Right cardiac atrium (tissue), 5 donors: ENCODE results near the gene SLAMF6. TPM values are rescaled to one million over a fixed set of nuclear protein-coding genes. Genes with fewer than 3 reads are reported as not detected.
"Not testable (repeated sequence)": the region's sequence is repeated elsewhere in the genome, so short reads cannot be mapped to it uniquely, and the experiment has no call there.

Source experiments
- ATAC-seq, 2 donors: fragments of 200-7000 bp; cut with Tn5 transposase; one replicate each; pipeline versions ENCODE4 v1.8.0 to v1.9.1; 2020; ENCODE audit warnings: moderate library complexity in 2 of 2, mild to moderate bottlenecking in 1 of 2
- DNase-seq, 3 donors: peaks; one replicate each; pipeline ENCODE4 v3.0.0-alpha.2; 2020
- H3K27ac ChIP-seq: one replicate; pipeline ENCODE4 v1.5.1; 2013; ENCODE audit warnings: mild to moderate bottlenecking, low read length, control low read depth, moderate library complexity
- H3K27me3 ChIP-seq: one replicate; pipeline ENCODE4 v1.6.1; 2013; ENCODE audit not compliant: control insufficient read depth, insufficient read depth
- H3K4me1 ChIP-seq: one replicate; pipeline ENCODE4 v1.6.1; 2013; ENCODE audit warnings: low read length; ENCODE audit not compliant: control insufficient read depth, insufficient read depth
- H3K4me3 ChIP-seq: one replicate; pipeline ENCODE4 v1.5.1; 2013; ENCODE audit warnings: low read length, control low read depth
- H3K9me3 ChIP-seq: one replicate; pipeline ENCODE4 v1.6.1; 2013; ENCODE audit warnings: low read length; ENCODE audit not compliant: control insufficient read depth
- WGBS: extraction: QIAGEN DNeasy Blood & Tissue Kit; methylation state at CpG from one replicate; pipeline ENCODE4 v1.1.7; 2013; 5-methylcytosine and 5-hydroxymethylcytosine counted together
- intact Hi-C, 4 donors: fragments of 100-400 bp; cut with DNase I; formaldehyde crosslinking; loops; one replicate each; pipeline versions ENCODE4 v1.11.0 to v1.14.0; 2022 to 2023
- polyA plus RNA-seq: library from polyadenylated mRNA; stranded (reverse); fragments of 200-250 nt; gene quantifications from one replicate; pipeline ENCODE4 v1.2.3, GENCODE V29; 2013
- total RNA-seq, 4 donors: library from RNA; stranded (reverse); fragmentation: NEBNext Ultra II Directional; extraction: Animal tissue kit (Norgen Biotek cat#: 25700); gene quantifications; one replicate each; pipeline ENCODE4 v1.2.1, GENCODE V29; 2021
- donor health status: healthy with polysubstance abuse.
- donor health status: DM: no; HTN: yes; CAD: no.
- donor health status: DM: no; HTN: no; CAD: no.
- donor health status: DM: no; HTN: yes; CAD: no; lungs with severe emphysema.
- donor health status: DM: yes; HTN: yes; CAD: no.

Gene SLAMF6
- total and polyA plus RNA-seq, 5 donors = 0.34 to 0.66 (median 0.42) TPM

DNA sequence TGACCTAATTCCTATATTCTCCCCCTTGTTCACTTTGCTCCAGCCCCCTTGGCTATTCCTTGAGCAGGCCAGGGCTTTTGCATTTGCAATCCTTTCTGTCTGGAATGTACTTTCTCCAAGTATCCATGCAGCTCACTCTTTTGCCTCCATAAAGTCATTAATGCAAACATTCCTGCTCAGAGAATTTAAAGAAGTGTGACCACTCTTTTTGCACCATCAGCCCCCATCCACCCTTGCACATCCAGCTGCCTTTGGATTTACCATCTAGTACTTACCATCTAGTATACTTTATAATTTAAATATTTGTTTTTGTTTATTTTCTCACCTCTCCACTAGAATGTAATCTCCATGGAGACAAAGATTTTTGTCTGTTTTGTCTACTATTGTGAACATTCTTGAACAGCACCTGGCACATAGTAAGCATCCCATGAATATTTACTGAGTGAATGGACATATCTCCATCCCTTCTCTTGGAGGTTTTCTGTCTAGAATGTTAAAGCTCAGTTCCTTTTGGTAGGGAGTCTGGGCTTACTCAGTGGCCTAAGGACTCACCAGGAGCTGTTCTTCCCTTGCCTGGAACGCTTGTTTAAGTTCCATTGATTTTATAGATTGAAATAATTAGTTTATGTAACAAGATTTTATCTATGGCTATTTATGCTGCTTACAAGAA, 22.6 kb downstream of the SLAMF6 start:
- Histone ChIP-seq H3K27me3 (no peaks in the 10 kb centered on the region), H3K4me1 (no peaks in the 10 kb centered on the region), H3K9me3 (no peaks in the 10 kb centered on the region), H3K4me3 (no peak overlapping the region), H3K27ac (no peak overlapping the region)
- intact Hi-C loops = no loop called here
- DNase-seq = no peak
- 54% methylated on average over 1 of the region's 1 CpG for WGBS
- ATAC-seq = no peak

GRCh38 chr1:160499631-160500030, 23.4 kb downstream of the SLAMF6 start:
- ATAC-seq (peak in 1 of 2 donors; percentile 47), DNase-seq (no peak)
- WGBS = 81% methylated on average over 1 of the region's 1 CpG
- no peak overlapping the region for H3K4me3 ChIP-seq
- H3K4me1 ChIP-seq = no peaks in the 10 kb centered on the region
- intact Hi-C loops = no loop called here
- no peaks in the 10 kb centered on the region for H3K27me3 ChIP-seq
- H3K27ac ChIP-seq = no peak overlapping the region
- H3K9me3 ChIP-seq = no peaks in the 10 kb centered on the region

GRCh38 chr1:160498301-160499065, 24.6 kb downstream of the SLAMF6 start:
- H3K9me3 ChIP-seq, ATAC-seq, H3K27me3 ChIP-seq, H3K4me3 ChIP-seq, intact Hi-C loops, H3K27ac ChIP-seq, H3K4me1 ChIP-seq, DNase-seq: not testable (repeated sequence)
- WGBS = 83% methylated on average over 3 of the region's 3 CpGs

DNA sequence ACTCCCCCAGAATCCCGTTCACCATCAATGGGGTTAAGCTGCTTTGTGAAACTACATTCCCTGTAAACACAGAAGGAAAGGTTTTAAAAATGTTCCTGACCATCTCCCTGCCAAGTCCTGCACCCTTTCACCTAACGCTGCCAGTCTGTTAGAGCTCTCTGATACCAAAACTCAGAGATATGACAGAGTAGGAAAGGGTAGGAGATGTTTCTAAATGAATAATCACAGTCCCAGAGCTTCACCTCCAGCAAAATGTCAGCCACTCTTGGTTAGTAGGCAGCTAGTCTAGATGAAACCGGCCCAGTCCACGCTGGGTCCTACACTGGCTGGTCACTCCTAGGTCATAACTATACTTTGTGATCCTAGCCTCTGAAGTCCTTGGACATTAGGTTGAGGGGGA, 26.7 kb downstream of the SLAMF6 start:
- 71% methylated on average over 4 of the region's 4 CpGs for WGBS
- peak in 1 of 2 donors; percentile 26 for ATAC-seq
- Histone ChIP-seq H3K27me3 (no peaks in the 10 kb centered on the region), H3K4me3 (no peak overlapping the region), H3K9me3 (no peaks in the 10 kb centered on the region), H3K27ac (no peak overlapping the region), H3K4me1 (no peaks in the 10 kb centered on the region)
- no peak for DNase-seq
- intact Hi-C loops = no loop called here

GRCh38 chr1:160494620-160495019, 28.4 kb downstream of the SLAMF6 start:
- no peaks in the 10 kb centered on the region for H3K4me1 ChIP-seq
- 82% methylated on average over 3 of the region's 3 CpGs for whole genome bisulfite sequencing

DNA sequence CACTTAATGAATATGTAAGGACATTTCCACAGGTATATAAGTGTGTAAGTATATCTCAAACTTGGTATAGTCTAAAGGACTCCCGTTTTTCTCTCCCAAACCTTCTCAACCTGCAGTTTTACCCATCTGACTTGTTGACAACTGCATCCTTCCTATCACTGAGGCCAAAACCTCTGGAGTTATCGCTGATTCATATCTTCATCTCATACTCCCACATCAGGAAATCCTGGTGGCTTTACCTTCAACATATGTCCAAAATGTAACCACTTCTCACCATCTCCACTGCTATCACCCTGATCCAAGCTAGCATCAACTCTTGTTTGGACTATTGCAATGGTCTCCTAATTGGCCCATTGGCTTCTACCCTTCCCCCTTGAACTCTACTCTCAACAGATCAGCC, 30.4 kb downstream of the SLAMF6 start:
- Histone ChIP-seq H3K27me3 (no peaks in the 10 kb centered on the region), H3K9me3 (no peaks in the 10 kb centered on the region), H3K4me3 (no peak overlapping the region), H3K27ac (no peak overlapping the region), H3K4me1 (no peaks in the 10 kb centered on the region)
- 67% methylated on average over 2 of the region's 2 CpGs for WGBS
- DNase-seq = no peak
- intact Hi-C loops = no loop called here
- no peak for ATAC-seq

More at GRCh38 chr1:160494620-160495019, 28.4 kb downstream of the SLAMF6 start:
- no peak for DNase-seq
- Histone ChIP-seq H3K27ac (no peak overlapping the region), H3K9me3 (no peaks in the 10 kb centered on the region), H3K4me3 (no peak overlapping the region), H3K27me3 (no peaks in the 10 kb centered on the region)
- no peak for ATAC-seq
- intact Hi-C loops = no loop called here

- DNase-seq = no peak
- intact Hi-C loops = no loop called here
- no peak for ATAC-seq
- 88% methylated on average over 3 of the region's 3 CpGs for WGBS
- Histone ChIP-seq H3K4me3 (no peak overlapping the region), H3K27me3 (no peaks in the 10 kb centered on the region), H3K9me3 (no peaks in the 10 kb centered on the region), H3K27ac (no peak overlapping the region), H3K4me1 (no peaks in the 10 kb centered on the region)
Measured at GRCh38 chr1:160491981-160492380, 31.1 kb downstream of the SLAMF6 start.

DNA sequence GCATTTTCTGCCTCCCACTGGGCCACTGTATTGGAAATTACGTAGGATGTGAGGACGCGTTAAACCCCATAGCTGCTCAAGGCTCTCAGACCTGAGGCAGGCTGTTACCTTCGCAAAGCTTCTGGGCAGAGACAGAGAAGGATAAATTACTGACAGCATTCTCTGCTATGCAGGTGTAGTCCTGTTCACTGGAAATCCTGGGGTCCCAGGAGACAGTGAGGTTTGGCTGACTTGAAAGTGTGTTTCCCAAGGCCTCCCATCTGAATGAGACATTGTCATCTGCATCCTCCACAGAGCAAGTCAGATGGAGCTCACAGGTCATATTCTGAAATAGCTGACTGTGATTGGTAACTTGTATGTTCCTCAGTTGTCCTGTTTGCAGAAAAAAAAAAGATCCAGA, 32.0 kb downstream of the SLAMF6 start:
- H3K4me3 ChIP-seq = no peak overlapping the region
- DNase-seq (no peak), ATAC-seq (no peak)
- 77% methylated on average over 4 of the region's 4 CpGs for WGBS
- no peaks in the 10 kb centered on the region for H3K9me3 ChIP-seq
- H3K27ac ChIP-seq = no peak overlapping the region
- intact Hi-C loops = no loop called here
- H3K27me3 ChIP-seq = no peaks in the 10 kb centered on the region
- no peaks in the 10 kb centered on the region for H3K4me1 ChIP-seq

GRCh38 chr1:160489513-160490261, 33.4 kb downstream of the SLAMF6 start:
- ATAC-seq (no peak), DNase-seq (no peak)
- no peaks in the 10 kb centered on the region for H3K27me3 ChIP-seq
- no peak overlapping the region for H3K4me3 ChIP-seq
- H3K27ac ChIP-seq = no peak overlapping the region
- H3K9me3 ChIP-seq = no peaks in the 10 kb centered on the region
- H3K4me1 ChIP-seq = no peaks in the 10 kb centered on the region
- intact Hi-C loops = no loop called here
- 77% methylated on average over 4 of the region's 4 CpGs for WGBS

DNA sequence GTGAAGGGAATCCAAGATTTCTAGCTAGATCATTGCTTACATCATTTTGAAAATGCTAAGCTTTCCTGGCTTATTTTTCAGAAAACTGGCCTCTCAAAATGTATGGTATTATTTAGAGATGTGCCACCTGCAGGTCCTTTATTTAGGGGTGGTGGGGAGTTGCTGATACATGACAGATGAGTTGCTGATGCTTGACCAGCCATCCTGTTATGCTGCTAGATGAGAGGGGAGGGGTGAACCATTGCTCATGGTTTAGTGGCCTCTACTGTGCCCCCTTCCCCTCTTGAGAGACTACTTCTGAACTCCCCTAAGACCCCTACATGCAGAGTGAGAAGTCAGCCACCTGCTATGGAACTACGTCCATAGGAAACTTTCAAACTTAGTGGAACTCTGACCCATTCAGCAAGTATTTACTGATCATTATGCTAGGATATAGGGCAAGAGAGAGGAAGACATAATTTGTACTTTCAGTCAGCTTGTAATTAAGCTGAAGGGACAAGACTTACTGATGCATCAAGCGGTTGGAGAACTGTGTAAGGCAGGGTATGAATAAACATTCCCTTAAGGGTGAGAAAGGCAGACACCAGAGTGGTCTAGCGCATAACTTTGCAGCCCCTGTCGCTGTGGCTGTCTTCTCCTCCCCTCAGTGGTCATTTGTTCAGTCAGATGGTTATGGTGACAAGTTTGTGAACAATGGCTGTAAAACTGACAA, 34.6 kb downstream of the SLAMF6 start:
- 91% methylated on average over 4 of the region's 4 CpGs for WGBS
- no peak overlapping the region for H3K4me3 ChIP-seq
- no peaks in the 10 kb centered on the region for H3K4me1 ChIP-seq
- H3K27ac ChIP-seq = no peak overlapping the region
- H3K9me3 ChIP-seq = no peaks in the 10 kb centered on the region
- ATAC-seq (no peak), DNase-seq (no peak)
- no peaks in the 10 kb centered on the region for H3K27me3 ChIP-seq
- intact Hi-C loops = no loop called here
